Body of pancreas (tissue), 4 donors: ENCODE data around the gene IL4. TPM values are rescaled to one million over a fixed set of nuclear protein-coding genes. Genes with fewer than 3 reads are reported as not detected.

Source experiments
- ATAC-seq: fragments of 150-250 bp; one replicate; pipeline ENCODE4 v1.9.1; 2016
- DNase-seq, 4 donors: peaks; one replicate each; pipeline ENCODE4 v3.0.0-alpha.2; 2019
- H3K27ac ChIP-seq, 4 donors: fragments of 200-600 bp; sonication (generic); 1 replicate in 3 of 4; 2 replicates in 1 of 4; pipeline versions ENCODE4 v1.5.1 to v1.6.1; 2016 to 2019; ENCODE audit warnings: mild to moderate bottlenecking in 1 of 4, mixed read lengths in 1 of 4, moderate library complexity in 1 of 4
- H3K27me3 ChIP-seq, 2 donors: fragments of 200-600 bp; sonication (generic); one replicate each; pipeline ENCODE4 v1.6.0; 2016; ENCODE audit warnings: mild to moderate bottlenecking in 1 of 2
- H3K36me3 ChIP-seq, 2 donors: fragments of 200-600 bp; sonication (generic); replicated peaks in 1 of 2; 2 replicates each; pipeline ENCODE4 v1.5.1; 2016; ENCODE audit warnings: low read depth in 2 of 2; ENCODE audit not compliant: insufficient read depth in 1 of 2
- H3K4me1 ChIP-seq: fragments of 200-600 bp; sonication (generic); one replicate; pipeline ENCODE4 v1.6.0; 2016
- H3K4me3 ChIP-seq, 2 donors: fragments of 200-600 bp; sonication (generic); 1 replicate in 1 of 2; 2 replicates in 1 of 2; pipeline ENCODE4 v1.5.1; 2016 to 2019
- H3K9me3 ChIP-seq, 3 donors: fragments of 200-600 bp; sonication (generic); 1 replicate in 2 of 3; 2 replicates in 1 of 3; pipeline ENCODE4 v1.5.1; 2016
- POLR2A ChIP-seq, 3 donors: fragments of 450-650 bp; IDR thresholded peaks; one replicate each; pipeline ENCODE4 v1.6.1; 2016; ENCODE audit warnings: antibody characterized with exemption in 3 of 3, mild to moderate bottlenecking in 2 of 3
- WGBS, 2 donors: methylation state at CpG; one replicate each; pipeline ENCODE4 v1.1.5; 2017; 5-methylcytosine and 5-hydroxymethylcytosine counted together
- intact Hi-C: fragments of 100-400 bp; cut with DNase I; formaldehyde crosslinking; loops from one replicate; pipeline ENCODE4 v1.15.1; 2023
- total RNA-seq, 2 donors: library from RNA; depleted of rRNA; stranded (reverse); fragments of >200 nt; gene quantifications; one replicate each; pipeline ENCODE4 v1.1.0, GENCODE V29; 2016
- TF ChIP-seq, protein P1 (sequence below), 7 experiments: fragments of 450-650 bp in 4 of 7; fragments of 200-600 bp in 3 of 7; sonication (generic) in 3 of 7; IDR thresholded peaks; one replicate each; pipeline ENCODE4 v1.5.1; 2016 to 2019; ENCODE audit warnings: antibody characterized with exemption in 7 of 7

The IL4 gene
- total RNA-seq, 2 donors from 2014 or later, result not detected

DNA sequence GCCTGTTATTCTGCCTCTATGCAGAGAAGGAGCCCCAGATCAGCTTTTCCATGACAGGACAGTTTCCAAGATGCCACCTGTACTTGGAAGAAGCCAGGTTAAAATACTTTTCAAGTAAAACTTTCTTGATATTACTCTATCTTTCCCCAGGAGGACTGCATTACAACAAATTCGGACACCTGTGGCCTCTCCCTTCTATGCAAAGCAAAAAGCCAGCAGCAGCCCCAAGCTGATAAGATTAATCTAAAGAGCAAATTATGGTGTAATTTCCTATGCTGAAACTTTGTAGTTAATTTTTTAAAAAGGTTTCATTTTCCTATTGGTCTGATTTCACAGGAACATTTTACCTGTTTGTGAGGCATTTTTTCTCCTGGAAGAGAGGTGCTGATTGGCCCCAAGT lies 301 bp upstream of the IL4 start:
- 30 to 54% methylated on average over 1 of the region's 1 CpG for WGBS, 2 donors

DNA sequence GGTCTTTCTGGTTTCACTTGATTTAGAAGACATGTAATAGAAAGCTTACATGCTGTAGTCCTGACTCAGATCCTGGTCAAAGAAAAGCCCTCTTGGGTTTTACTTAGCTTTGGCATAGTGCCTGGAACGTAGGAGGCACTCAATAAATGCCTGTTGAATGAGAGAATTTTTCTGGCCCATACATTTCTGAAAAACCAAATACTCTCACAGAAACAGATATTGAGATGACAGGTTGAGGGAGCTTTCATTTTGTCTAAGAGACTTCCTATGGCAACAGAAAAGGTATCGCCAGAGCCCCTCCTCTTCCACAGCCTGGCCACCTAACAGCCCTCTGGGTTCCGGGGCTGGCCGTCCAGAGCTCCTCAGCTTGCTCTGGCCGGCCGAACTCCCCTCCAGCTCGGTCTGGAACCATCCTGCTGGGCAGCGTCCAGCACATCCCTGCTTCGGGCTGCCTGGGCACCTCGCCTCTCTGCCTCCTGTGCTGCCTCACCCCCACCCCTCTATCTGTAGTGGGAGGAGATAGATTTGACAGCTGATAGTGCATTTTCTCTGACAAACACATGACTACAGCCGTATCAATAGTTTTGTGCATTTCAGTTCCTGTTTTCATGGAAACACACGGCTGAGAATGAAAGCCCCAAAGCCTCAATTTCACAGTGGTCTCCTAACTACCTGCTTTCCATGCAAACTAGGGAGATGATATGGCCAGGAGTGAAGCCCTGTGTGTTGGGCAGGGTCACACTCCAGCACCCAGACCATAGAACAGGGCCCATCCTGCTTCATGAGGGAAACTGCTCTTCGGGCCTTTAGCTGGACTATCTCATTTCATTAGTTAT lies 1.1 kb downstream of the IL4 start:
- intact Hi-C loops, result no loop called here
- WGBS, 2 donors, result 52 to 67% methylated on average over 6 to 13 of the region's 13 CpGs
- peak in 1 of 3 donors; percentile 40 for TF ChIP-seq POLR2A (IDR thresholded peaks at IDR 0.05)
- TF ChIP-seq, protein P1, sequence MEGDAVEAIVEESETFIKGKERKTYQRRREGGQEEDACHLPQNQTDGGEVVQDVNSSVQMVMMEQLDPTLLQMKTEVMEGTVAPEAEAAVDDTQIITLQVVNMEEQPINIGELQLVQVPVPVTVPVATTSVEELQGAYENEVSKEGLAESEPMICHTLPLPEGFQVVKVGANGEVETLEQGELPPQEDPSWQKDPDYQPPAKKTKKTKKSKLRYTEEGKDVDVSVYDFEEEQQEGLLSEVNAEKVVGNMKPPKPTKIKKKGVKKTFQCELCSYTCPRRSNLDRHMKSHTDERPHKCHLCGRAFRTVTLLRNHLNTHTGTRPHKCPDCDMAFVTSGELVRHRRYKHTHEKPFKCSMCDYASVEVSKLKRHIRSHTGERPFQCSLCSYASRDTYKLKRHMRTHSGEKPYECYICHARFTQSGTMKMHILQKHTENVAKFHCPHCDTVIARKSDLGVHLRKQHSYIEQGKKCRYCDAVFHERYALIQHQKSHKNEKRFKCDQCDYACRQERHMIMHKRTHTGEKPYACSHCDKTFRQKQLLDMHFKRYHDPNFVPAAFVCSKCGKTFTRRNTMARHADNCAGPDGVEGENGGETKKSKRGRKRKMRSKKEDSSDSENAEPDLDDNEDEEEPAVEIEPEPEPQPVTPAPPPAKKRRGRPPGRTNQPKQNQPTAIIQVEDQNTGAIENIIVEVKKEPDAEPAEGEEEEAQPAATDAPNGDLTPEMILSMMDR (IDR thresholded peaks at IDR 0.05), result no peak
- H3K27ac ChIP-seq, result peak overlapping the region in 3 of 4 donors; percentile 69 to 77 (median 72)
- no peak overlapping the region for H3K4me3 ChIP-seq
- H3K4me1 ChIP-seq, result no peaks in the 10 kb centered on the region
- H3K36me3 ChIP-seq, result no peaks in the 10 kb centered on the region
- peak; percentile 16 to 50 (median 26) for DNase-seq
- ATAC-seq, result peak; percentile 77
- no peaks in the 10 kb centered on the region for H3K27me3 ChIP-seq
- H3K9me3 ChIP-seq, result no peaks in the 10 kb centered on the region

More for the DNA sequence above, 301 bp upstream of the IL4 start:
- H3K27me3 ChIP-seq, result no peaks in the 10 kb centered on the region
- H3K4me3 ChIP-seq, result no peak overlapping the region
- TF ChIP-seq, protein P1 (IDR thresholded peaks at IDR 0.05), result no peak
- no peak for TF ChIP-seq POLR2A (IDR thresholded peaks at IDR 0.05)
- no peak overlapping the region for H3K27ac ChIP-seq
- no peaks in the 10 kb centered on the region for H3K4me1 ChIP-seq
- ATAC-seq, result no peak
- intact Hi-C loops, result no loop called here
- DNase-seq, result no peak
- no peaks in the 10 kb centered on the region for H3K9me3 ChIP-seq
- H3K36me3 ChIP-seq, result no peaks in the 10 kb centered on the region

DNA sequence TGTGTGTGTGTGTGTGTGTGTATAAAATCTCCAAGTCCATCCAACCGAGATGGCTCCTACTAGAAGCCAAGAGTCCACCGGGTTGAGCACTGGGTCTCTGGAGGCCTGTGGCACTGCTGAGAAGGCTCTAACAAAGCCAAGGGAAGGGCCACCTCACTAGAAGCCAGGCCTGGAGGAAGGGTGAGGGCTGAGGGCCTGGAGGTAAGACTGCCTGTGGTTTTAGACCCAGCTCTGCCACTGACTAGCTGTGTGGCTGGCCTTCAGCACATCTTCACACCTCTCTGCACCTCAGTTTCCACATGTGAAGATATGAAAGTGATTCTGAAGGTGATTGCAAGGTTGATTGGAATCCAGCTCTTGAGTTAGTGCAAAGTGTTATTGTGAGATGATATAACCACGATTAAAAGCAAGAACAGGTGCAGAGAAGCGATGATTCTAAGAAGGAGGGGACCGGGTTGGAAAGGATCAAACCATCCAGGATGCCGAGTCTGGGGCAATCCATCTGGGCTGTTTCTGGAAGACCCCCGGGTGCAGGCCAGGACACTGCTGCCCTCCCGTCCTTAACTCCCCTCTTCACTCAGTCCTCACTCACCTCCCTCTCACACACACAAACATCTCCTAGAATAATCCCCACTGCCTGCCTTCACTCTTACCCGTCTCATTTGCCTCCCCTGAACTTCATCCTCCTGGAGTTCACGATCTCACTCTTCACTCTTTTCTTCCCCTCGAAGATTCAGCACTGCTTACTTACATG lies 2.3 kb downstream of the IL4 start:
- Histone ChIP-seq H3K27me3 (no peaks in the 10 kb centered on the region), H3K36me3 (no peaks in the 10 kb centered on the region), H3K9me3 (no peaks in the 10 kb centered on the region), H3K4me3 (no peak overlapping the region), H3K27ac (no peak overlapping the region), H3K4me1 (no peaks in the 10 kb centered on the region)
- no peak for ATAC-seq
- DNase-seq, result no peak
- TF ChIP-seq, protein P1 (IDR thresholded peaks at IDR 0.05), result no peak
- intact Hi-C loops, result no loop called here
- WGBS, 2 donors, result 86% methylated on average over 11 of the region's 11 CpGs

DNA sequence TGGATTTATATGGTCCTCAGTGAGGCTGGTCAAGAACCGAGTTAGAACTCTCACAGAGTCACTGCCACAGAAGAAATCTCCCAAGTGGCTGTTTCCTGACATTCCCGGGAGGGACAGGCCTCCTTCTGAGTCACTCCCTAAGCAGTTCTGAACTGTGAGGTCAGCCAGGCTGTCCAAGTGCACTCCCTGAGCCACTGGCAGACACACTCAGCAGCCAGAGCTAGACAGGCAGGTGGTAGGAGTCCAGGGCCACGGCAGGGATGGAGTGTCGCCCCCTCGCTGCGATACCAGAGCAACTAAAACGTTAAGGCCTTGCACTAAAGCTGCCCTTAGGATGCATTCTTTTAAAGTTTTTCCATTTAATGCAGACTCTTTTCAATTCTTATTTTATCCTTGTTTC lies 3.4 kb downstream of the IL4 start:
- Histone ChIP-seq H3K4me1 (no peaks in the 10 kb centered on the region), H3K36me3 (no peaks in the 10 kb centered on the region), H3K9me3 (no peaks in the 10 kb centered on the region), H3K27ac (no peak overlapping the region), H3K4me3 (no peak overlapping the region), H3K27me3 (no peaks in the 10 kb centered on the region)
- ATAC-seq (no peak), DNase-seq (peak; percentile 14 to 57 (median 28))
- TF ChIP-seq, protein P1 (IDR thresholded peaks at IDR 0.05), result no peak
- TF ChIP-seq POLR2A (IDR thresholded peaks at IDR 0.05), result no peak
- intact Hi-C loops, result no loop called here
- 57 to 62% methylated on average over 6 to 7 of the region's 7 CpGs for WGBS, 2 donors
